Activated CD4-positive, alpha-beta T cell treated with anti-CD3 and anti-CD28 coated beads, Interleukin-10, Interleukin-2, amounts not matched to agents 100 ng/mL and 50 ng/mL, durations not matched to agents 16 hours and 8 hours (primary cell): ENCODE results near the gene TMPRSS2.

Experiments
- DNase-seq: peaks from one replicate; pipeline ENCODE4 v3.0.0-alpha.2; 2020

The TMPRSS2 gene

GRCh38 chr21:41509145-41509496, 1.2 kb upstream of the TMPRSS2 start:
- no peak for DNase-seq

- no peak for DNase-seq
Observed at GRCh38 chr21:41508415-41509144, 622 bp upstream of the TMPRSS2 start.

GRCh38 chr21:41506611-41507520, 1.1 kb downstream of the TMPRSS2 start:
- DNase-seq, result no peak

GRCh38 chr21:41506005-41506594, 1.9 kb downstream of the TMPRSS2 start:
- DNase-seq, result no peak

GRCh38 chr21:41504030-41504429, 3.9 kb downstream of the TMPRSS2 start:
- no peak for DNase-seq

GRCh38 chr21:41503331-41503730, 4.6 kb downstream of the TMPRSS2 start:
- DNase-seq, result no peak

GRCh38 chr21:41501919-41502318, 6.0 kb downstream of the TMPRSS2 start:
- no peak for DNase-seq

GRCh38 chr21:41500931-41501381, 7.0 kb downstream of the TMPRSS2 start:
- DNase-seq, result no peak

- DNase-seq, result no peak
Observed at GRCh38 chr21:41500363-41500762, 7.6 kb downstream of the TMPRSS2 start.

GRCh38 chr21:41499920-41500319, 8.0 kb downstream of the TMPRSS2 start:
- no peak for DNase-seq

- DNase-seq, result no peak
Observed at GRCh38 chr21:41497788-41498187, 10.2 kb downstream of the TMPRSS2 start.

GRCh38 chr21:41497008-41497407, 10.9 kb downstream of the TMPRSS2 start:
- no peak for DNase-seq

- DNase-seq, result no peak
Observed at GRCh38 chr21:41494242-41494641, 13.7 kb downstream of the TMPRSS2 start.

GRCh38 chr21:41491412-41491811, 16.5 kb downstream of the TMPRSS2 start:
- DNase-seq, result no peak

GRCh38 chr21:41490330-41490729, 17.6 kb downstream of the TMPRSS2 start:
- no peak for DNase-seq

GRCh38 chr21:41489329-41489728, 18.6 kb downstream of the TMPRSS2 start:
- no peak for DNase-seq

GRCh38 chr21:41488080-41488479, 19.9 kb downstream of the TMPRSS2 start:
- DNase-seq, result peak; percentile 10

- DNase-seq, result no peak
Observed at GRCh38 chr21:41487082-41487481, 20.9 kb downstream of the TMPRSS2 start.

- DNase-seq, result peak; percentile 7
Observed at GRCh38 chr21:41483973-41484372, 24.0 kb downstream of the TMPRSS2 start.

- peak; percentile 26 for DNase-seq
Observed at GRCh38 chr21:41483415-41483814, 24.5 kb downstream of the TMPRSS2 start.

- DNase-seq, result no peak
Observed at GRCh38 chr21:41482980-41483379, 25.0 kb downstream of the TMPRSS2 start.

GRCh38 chr21:41482301-41482700, 25.7 kb downstream of the TMPRSS2 start:
- no peak for DNase-seq

GRCh38 chr21:41481191-41481590, 26.8 kb downstream of the TMPRSS2 start:
- DNase-seq, result no peak
